ENCODE data around the gene RBM10.

The RBM10 gene

GRCh38 chrX:47182106-47182700, 37.2 kb downstream of the RBM10 start:
- H3K4me3 ChIP-seq (ENCODE audit: low read depth, low read length), result no peak overlapping the region
- in situ Hi-C loops (cut with HindIII; ENCODE audit: low sequenced_read_pairs), result no loop called here
- TF ChIP-seq CTCF (IDR thresholded peaks at IDR 0.05; ENCODE audit: low read depth, low read length), result no peak
- no peak for DNase-seq (ENCODE audit: low read depth, low spot score)

- TF ChIP-seq CTCF (IDR thresholded peaks at IDR 0.05; ENCODE audit: low read depth, low read length), result no peak
- no peak for DNase-seq (ENCODE audit: low read depth, low spot score)
- in situ Hi-C loops (cut with HindIII; ENCODE audit: low sequenced_read_pairs), result no loop called here
- no peak overlapping the region for H3K4me3 ChIP-seq (ENCODE audit: low read depth, low read length)
Measured at GRCh38 chrX:47184486-47184885, 39.5 kb downstream of the RBM10 start.

- in situ Hi-C loops (cut with HindIII; ENCODE audit: low sequenced_read_pairs), result no loop called here
- DNase-seq (ENCODE audit: low read depth, low spot score), result no peak
- H3K4me3 ChIP-seq (ENCODE audit: low read depth, low read length), result no peak overlapping the region
- no peak for TF ChIP-seq CTCF (IDR thresholded peaks at IDR 0.05; ENCODE audit: low read depth, low read length)
Measured at GRCh38 chrX:47185241-47185640, 40.2 kb downstream of the RBM10 start.

- no peak for DNase-seq (ENCODE audit: low read depth, low spot score)
- no peak for TF ChIP-seq CTCF (IDR thresholded peaks at IDR 0.05; ENCODE audit: low read depth, low read length)
- H3K4me3 ChIP-seq (ENCODE audit: low read depth, low read length), result no peak overlapping the region
- in situ Hi-C loops (cut with HindIII; ENCODE audit: low sequenced_read_pairs), result no loop called here
Measured at GRCh38 chrX:47186096-47186740, 41.2 kb downstream of the RBM10 start.

- in situ Hi-C loops (cut with HindIII; ENCODE audit: low sequenced_read_pairs), result no loop called here
- H3K4me3 ChIP-seq (ENCODE audit: low read depth, low read length), result no peak overlapping the region
- no peak for TF ChIP-seq CTCF (IDR thresholded peaks at IDR 0.05; ENCODE audit: low read depth, low read length)
- DNase-seq (ENCODE audit: low read depth, low spot score), result no peak
Measured at GRCh38 chrX:47187106-47187677, 42.2 kb downstream of the RBM10 start.

GRCh38 chrX:47189906-47190305, 44.9 kb downstream of the RBM10 start:
- in situ Hi-C loops (cut with HindIII; ENCODE audit: low sequenced_read_pairs), result no loop called here
- no peak for DNase-seq (ENCODE audit: low read depth, low spot score)
- TF ChIP-seq CTCF (IDR thresholded peaks at IDR 0.05; ENCODE audit: low read depth, low read length), result no peak
- H3K4me3 ChIP-seq (ENCODE audit: low read depth, low read length), result no peak overlapping the region

Measured in astrocyte of the spinal cord (primary cell).